Measurements from ENCODE around the gene CACNB2.

CACNB2 gene

DNA sequence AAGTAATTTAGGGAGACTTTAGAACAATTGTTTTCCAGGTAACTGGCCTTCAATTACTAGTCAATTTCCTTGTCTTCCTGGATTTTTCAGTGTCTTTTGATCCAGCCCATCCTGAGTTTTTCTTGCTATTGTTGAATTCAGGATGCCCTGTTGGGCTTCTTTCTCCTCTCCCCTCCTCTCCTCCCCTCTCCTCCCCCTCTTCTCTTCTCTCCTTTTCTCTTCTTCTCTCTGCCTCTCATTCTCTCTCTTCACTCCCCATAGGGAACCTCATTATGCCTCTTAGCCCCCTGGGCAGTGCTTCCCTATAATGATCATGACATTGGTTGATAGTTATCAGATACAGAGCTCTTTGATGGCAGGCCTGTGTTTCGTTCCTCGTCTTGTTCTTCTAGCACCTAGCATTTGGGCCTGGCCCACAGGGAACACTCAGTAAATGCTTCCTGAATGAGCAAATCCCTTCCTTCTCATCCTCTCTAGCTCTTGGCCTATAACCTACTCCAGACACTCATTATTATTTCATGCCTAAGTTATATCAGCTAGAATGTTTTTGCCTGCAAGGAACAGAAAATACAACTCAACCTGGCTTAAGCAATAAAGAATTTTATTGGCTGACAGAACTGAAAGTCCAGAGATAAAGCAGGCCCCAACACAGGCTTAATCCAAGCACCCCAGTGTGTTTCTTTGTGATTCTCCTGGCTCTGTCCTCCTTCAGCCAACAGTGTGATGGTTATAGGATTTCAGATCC, 56.8 kb downstream of the CACNB2 start:
- in situ Hi-C loops (cut with HindIII; ENCODE audit: low sequenced_read_pairs), result no loop called here

DNA sequence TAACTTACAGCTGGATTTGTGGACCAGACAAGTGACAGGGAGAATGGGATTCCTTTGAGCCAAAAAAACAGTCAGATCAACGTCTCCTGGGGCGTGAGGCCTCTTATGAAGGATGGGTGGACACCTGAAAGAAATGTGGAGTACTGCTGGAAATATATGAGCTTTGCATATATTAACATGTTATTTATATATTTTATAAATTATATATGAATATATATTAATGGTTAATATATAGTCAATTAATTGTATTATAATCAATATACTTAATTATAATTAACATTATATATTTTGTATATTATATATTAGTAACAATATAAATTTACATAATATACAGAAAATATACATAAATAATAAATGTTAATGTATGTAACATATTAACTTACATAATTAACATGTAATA, 57.5 kb downstream of the CACNB2 start:
- in situ Hi-C loops (cut with HindIII; ENCODE audit: low sequenced_read_pairs), result no loop called here

DNA sequence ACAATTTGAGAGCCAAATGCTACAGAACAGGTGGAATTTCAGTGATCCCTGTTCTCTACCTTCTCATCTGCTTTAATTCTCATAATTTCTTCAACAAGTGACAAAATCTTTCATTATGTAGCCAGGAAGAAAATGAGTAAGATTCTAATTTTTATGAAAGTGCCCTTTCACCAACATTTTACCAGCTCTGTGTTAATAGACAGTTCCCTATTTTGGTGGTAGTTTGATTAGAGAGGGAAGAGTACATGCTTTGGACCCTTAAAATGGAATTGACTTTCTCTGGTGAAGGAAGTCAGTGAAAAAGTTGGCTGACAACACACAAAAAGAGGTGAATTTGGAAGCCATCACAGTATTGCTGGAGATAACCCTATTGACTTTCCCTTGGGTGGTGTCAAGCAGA, 61.7 kb downstream of the CACNB2 start:
- in situ Hi-C loops (cut with HindIII; ENCODE audit: low sequenced_read_pairs), result loop anchor here (25.0 kb wide), 1 partner anchor 290 kb away; no protein-coding TSS in a partner anchor

DNA sequence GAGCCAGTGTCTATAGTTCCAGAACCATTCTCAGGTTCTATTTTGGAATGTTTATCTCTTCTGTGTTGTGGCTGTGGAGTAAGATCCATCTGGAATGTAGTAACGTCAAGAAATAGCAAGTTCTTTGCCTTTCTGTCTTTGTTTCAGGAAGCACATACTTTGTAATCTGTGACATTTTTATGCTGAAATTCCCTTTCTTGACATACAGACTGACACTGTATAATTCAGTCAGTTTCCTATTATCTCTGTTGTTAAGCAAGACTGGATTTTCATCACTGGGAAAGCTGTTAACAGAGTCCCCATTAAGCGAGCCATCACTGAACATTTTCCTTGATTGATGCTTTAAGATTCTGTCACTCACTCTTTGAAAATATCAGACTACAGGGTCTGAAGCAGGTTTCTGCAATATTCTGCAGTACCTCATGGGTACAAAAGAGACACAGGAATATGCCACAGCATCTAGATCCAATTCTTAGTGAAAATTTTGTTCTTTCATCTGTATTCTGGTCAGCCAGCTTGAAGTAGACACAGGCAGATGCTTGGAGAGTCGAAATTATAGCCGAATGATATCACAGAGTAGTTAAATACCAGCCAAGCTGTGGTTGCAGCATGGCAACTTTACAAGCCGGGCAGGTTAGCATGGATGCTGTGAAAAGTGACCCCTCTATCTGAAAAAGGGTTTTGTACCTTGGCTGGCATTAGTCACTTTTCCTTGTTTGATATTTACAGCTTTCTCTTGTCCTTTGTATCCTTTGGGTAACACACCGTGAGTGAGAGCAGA, 62.6 kb downstream of the CACNB2 start:
- in situ Hi-C loops (cut with HindIII; ENCODE audit: low sequenced_read_pairs), result loop anchor here (25.0 kb wide), 1 partner anchor 291 kb away; no protein-coding TSS in a partner anchor

DNA sequence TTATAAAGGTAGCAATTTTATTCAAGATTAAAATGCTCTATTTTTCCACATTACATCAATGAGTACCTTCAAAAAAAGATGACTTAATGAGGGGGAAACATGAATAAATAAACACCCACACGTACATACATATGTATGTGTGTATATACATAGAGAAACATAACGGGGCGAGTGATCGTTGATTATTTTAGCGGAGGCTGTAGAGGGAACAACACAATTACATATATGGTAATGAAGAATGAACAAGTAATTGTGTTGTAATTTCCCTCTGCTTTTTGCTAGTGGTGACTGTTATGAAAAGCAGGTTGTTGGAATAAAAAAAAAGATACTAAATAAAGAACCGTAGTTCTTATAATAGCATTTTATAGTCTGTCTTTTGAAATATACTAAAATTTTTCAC, 63.2 kb downstream of the CACNB2 start:
- in situ Hi-C loops (cut with HindIII; ENCODE audit: low sequenced_read_pairs), result loop anchor here (25.0 kb wide), 1 partner anchor 291 kb away; no protein-coding TSS in a partner anchor

DNA sequence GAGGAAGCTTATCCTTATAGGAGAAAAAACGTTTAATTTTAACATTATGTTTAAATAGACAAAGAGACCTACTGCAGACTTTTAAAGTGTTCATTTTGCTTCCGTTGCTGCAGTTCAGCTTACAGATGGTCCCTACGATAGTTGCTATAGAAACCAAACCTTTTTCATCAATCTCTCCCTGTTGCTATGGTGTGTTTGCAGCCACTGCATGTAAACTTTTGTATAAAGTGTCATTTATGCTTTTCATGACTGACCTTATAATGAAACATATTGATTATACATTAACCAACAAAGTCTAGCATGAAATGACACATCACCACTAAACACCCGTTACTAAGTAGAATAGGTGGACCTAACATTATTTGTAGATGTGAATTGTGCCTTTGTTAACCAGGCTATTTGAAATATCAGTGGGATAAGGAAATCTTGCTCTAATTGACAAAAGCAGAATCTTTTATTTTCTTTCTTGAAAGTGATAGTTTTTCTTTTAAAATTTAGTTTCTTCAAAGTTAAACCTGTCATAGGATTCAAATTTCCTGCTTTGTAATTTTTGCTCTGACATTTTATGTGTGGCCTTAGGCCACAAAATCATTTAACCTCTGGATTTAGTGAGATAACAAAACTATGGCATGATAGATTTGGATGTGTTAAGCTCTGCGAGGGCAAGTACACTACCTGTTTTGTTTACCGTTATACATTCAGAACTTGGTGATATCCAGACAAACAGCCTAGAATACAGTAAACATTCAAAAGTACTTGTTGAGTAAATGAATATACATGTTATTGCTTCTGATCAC, 64.0 kb downstream of the CACNB2 start:
- in situ Hi-C loops (cut with HindIII; ENCODE audit: low sequenced_read_pairs), result loop anchor here (25.0 kb wide), 1 partner anchor 292 kb away; no protein-coding TSS in a partner anchor

DNA sequence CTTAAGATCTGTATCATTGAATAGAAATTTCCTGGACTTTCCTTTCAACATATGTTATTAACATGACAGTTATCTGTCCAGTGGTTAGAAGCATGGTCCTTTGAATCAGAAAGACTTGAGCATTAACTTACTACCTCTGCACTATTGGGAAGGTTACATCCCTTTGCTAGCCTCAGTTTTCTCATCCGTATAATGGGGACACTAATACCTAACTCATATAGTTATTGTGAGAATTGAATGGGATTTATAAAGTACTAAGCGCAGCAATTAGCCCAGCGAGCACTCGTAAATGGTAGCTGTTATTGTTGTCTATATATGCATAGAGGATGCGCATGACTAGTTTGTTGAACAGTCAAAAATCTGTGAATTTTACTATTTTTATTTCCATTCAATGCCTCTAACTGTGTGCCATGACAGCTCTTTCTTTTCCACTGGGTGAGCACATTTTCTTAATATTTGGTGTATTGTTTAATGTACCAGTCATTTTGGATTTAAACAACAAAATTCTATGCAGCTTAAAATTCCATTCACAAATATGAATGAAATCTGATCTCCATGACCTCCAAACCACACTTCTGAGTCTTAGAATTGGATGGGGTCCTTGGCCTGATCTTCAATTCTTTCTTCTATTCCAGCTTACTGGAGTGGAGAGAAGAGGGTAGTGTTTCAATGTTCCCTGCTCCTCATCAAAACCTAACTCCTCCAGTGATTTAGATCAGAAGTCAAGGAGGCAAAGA, 65.0 kb downstream of the CACNB2 start:
- in situ Hi-C loops (cut with HindIII; ENCODE audit: low sequenced_read_pairs), result loop anchor here (25.0 kb wide), 1 partner anchor 293 kb away; no protein-coding TSS in a partner anchor

DNA sequence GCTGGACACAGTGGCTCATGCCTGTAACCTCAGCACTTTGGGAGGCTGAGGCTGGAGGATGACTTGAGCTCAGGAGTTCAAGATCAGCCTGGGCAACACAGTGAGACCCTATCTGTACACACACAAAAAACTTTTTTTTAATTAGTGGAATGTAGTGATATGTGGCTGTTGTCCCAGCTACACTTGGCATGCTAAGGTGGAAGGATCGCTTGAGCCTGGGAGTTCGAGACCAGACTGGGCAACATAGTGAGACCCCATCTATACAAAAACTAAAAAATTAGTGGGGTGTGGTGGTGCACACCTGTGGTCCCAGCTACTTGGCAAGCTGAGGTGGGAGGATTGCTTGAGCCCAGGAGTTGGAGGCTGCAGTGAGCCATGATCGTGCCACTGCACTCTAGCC, 68.0 kb downstream of the CACNB2 start:
- in situ Hi-C loops (cut with HindIII; ENCODE audit: low sequenced_read_pairs), result loop anchor here (25.0 kb wide), 1 partner anchor 296 kb away; no protein-coding TSS in a partner anchor

DNA sequence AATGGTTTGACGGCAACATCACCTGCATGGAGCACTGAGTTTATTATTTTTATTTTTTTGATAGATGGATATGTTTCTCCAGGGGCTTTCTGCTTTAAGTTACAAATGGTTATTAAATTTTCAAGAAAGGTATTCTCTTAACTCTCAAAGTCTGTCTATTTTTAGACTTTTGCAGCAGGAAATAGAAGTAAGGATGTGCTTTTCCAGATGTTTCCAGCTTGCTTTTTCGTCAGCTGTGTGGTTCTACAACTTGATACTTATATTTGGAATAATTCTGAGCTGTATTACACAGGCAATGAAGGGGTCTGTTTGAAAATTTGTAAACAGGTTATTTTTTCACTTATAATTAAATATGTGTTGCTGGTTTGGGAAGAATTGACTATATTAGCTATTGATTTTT, 69.0 kb downstream of the CACNB2 start:
- in situ Hi-C loops (cut with HindIII; ENCODE audit: low sequenced_read_pairs), result loop anchor here (25.0 kb wide), 1 partner anchor 297 kb away; no protein-coding TSS in a partner anchor

DNA sequence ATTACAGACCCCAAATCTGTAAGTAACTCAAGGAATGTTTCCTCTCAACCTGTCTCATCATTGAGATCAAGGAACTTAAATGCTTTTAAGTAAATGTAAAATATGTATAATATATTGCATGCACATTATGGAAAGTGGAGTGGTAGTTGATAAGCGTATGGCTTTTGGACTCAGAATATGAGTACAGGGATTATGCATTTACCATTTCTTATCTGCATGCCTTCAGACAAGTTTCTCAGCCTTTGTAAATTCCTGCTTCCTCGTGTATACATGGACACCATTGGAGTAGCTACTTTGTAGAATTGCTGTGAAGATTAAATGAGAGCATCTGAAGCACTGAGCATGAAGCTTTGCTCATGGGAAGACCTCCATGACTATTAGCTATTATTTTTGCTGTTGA, 70.5 kb downstream of the CACNB2 start:
- in situ Hi-C loops (cut with HindIII; ENCODE audit: low sequenced_read_pairs), result loop anchor here (25.0 kb wide), 1 partner anchor 298 kb away; no protein-coding TSS in a partner anchor

DNA sequence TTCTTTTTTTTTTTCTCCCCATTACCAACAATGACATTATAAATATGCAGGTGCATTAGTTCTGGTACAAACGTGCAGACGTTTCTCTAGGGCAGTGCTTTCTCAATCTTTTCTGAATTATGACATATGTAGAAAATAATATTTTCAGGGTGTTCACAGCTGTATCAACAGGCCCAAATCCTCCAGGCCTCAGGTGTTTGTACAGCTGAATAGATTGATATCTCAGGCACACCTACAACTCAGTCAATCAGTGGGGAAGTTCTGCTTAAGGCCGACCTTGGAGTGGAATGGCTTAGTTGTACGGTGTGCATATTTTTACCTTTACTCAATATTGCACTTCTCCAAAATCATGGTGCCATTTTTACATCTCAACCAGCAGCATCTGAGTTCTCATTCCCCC, 71.6 kb downstream of the CACNB2 start:
- in situ Hi-C loops (cut with HindIII; ENCODE audit: low sequenced_read_pairs), result loop anchor here (25.0 kb wide), 1 partner anchor 300 kb away; no protein-coding TSS in a partner anchor

DNA sequence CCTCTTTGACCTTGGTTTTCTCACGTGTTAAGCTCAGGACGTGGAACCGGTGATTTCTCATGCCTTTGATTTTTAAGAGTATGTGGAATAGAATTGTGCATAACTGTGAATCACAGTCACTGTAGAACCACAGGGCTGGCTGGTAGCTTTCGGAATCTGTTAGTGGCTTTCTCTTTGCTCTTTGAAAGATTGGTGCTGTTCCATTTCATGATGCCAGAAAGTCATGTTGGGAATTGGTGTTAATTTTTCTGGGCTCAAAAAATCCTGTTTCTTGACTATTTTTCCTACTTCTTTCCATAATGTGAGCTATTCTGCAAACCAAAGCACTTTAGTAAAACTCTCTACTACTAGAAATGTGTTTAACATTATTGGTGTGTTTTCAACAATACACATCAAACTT, 73.0 kb downstream of the CACNB2 start:
- in situ Hi-C loops (cut with HindIII; ENCODE audit: low sequenced_read_pairs), result loop anchor here (25.0 kb wide), 1 partner anchor 301 kb away; no protein-coding TSS in a partner anchor

DNA sequence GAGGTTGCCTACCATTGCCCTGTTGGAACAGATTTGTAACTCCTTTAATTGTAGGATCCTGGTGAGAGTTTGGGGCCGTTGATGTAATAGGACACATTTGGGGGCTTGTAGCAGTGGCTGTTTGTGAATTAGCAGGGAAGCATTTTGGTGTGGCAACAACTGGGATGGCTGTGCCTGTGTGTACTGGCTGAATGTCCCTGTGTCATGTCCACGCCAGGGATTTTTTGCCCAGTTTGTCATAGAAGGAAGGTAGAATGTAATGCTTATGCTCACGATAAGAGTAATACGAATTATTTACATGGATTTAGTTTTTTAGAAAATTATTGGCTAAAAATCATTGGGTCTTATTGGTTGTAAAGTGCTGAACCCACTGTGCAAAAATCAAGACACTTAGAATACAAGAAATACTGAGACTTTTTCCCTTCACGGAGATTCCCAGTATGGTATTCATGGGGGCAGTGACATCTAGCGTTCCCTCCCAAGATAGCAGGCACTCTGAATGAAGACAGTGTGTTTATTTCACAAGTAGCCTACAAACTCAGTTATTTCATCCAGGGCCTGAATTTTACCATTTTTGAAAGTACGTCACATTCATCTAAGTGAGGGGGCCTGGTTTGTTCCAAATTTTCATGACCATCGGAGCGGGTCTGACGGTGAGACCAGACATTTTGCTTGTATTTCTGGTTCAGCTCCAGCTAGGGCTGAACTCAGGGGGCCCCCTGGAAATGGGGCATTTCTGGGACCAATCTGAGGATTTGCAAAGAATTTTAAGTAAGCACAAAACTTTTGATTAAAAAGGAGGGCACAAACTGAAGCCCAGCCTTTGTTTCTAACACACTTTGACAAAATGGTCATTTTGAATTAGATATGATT, 74.7 kb downstream of the CACNB2 start:
- in situ Hi-C loops (cut with HindIII; ENCODE audit: low sequenced_read_pairs), result loop anchor here (5.0 to 25.0 kb wide), 2 partner anchors 303 to 368 kb away; no protein-coding TSS in a partner anchor

DNA sequence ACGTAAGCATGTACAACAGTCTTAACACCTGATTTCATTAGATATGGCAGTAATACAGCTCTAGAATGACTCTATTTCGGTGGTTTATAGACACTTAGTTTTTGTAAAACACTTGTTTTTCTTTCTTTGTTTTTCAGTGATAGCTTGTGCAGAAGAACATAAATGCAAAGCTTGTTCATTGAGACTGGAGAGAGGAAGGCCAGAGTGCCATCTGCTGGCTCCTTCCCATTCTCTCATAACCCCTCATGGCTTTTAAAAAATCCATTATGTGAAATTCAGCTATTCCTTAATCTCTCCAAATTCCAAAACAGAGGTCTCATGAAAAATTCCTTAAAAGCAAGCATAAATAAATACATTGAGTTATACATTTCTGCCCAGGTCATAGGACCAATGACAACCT, 76.3 kb downstream of the CACNB2 start:
- in situ Hi-C loops (cut with HindIII; ENCODE audit: low sequenced_read_pairs), result loop anchor here (5.0 to 25.0 kb wide), 2 partner anchors 304 to 369 kb away; no protein-coding TSS in a partner anchor

DNA sequence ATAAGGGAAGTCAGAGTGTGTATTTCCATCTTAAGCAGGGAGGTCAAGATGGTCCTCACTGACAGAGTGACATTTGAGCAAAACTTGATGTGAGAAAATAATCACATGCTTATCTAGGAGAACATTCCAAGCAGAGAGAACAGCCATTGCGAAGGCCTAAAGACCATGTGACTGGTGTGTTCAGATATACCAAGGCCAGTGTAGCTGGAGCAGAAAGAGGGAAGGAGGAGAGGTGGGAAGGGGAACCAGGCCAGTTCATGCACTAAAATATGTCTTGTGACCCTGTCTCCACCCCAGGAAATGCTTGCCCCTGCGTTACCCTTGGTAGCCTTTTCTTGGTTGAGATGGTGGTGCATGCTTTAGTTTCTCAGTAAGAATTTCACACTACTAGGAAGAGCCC, 77.4 kb downstream of the CACNB2 start:
- in situ Hi-C loops (cut with HindIII; ENCODE audit: low sequenced_read_pairs), result loop anchor here (5.0 to 25.0 kb wide), 2 partner anchors 305 to 370 kb away; no protein-coding TSS in a partner anchor

DNA sequence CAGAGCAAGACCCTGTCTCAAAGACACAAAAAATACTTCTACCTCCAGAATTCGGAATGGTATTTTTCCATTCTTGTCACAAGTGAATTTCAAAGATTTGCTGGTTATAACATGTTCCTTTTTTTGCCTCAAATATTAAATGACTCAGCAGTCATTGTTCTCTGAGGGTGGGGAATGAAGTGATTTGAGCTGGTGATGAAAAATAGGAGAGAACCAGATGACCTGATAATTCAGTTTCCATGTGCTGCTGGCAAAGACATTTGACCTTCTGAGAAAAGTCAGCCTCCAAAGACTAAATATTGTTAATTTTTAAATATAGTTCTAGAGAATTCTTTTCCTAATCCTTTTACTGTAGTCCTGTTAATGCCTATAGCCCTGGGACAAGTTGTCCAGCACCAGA, 78.9 kb downstream of the CACNB2 start:
- in situ Hi-C loops (cut with HindIII; ENCODE audit: low sequenced_read_pairs), result loop anchor here (5.0 to 25.0 kb wide), 2 partner anchors 307 to 372 kb away; no protein-coding TSS in a partner anchor

DNA sequence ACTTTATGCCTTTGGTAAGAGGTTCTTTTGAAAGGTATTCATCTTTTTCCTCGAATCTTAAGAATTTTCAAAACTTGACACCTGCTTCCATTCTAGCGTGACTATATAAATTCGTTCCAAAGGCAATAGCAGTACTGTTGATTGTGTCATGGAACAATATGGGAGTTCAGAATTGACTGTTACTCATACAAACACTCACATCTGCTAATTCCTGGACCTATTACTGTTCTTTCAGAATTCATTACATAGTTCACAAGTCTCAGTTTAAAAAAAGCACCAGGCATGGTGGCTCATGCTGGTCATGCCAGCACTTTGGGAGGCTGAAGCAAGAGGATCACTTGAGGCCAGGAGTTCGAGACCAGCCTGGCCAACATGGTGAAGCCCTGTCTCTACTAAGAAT, 80.9 kb downstream of the CACNB2 start:
- in situ Hi-C loops (cut with HindIII; ENCODE audit: low sequenced_read_pairs), result loop anchor here (25.0 kb wide), 1 partner anchor 309 kb away; no protein-coding TSS in a partner anchor

DNA sequence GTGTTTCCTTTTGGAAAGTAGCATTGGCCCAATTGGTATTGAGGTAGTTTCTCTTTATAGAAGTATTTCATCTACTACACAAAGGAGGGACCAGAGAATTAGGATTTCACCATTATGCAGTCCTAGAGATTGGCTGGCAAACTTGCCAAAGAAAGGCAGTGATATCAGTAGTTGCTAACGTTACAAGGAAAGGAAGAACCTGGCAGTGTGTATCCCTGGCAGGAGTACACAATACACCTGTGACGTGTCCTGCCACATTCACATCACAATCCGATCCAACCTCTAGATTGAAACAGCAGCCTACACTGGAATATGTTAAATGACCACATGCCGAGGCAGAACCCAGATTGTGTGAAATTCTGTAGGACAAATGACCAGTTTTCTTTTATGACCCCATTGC, 81.7 kb downstream of the CACNB2 start:
- in situ Hi-C loops (cut with HindIII; ENCODE audit: low sequenced_read_pairs), result loop anchor here (25.0 kb wide), 1 partner anchor 310 kb away; no protein-coding TSS in a partner anchor

DNA sequence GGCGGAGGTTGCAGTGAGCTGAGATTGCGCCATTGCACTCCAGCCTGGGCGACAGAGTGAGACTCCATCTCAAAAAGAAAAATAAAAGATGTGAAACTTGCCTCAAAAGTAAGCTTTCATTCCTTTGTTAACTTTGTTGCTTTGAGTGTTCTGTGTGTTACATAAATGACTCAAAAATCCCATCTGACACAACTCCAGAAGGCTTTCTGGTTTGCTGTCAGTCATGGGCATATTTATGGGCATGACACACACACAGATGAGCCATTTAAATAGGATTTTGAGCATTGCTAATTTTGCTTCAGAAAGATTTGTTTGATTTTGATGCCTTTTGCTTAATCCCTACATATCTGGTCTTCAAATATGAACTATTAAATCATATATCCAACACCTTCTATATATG, 82.6 kb downstream of the CACNB2 start:
- in situ Hi-C loops (cut with HindIII; ENCODE audit: low sequenced_read_pairs), result loop anchor here (25.0 kb wide), 1 partner anchor 311 kb away; no protein-coding TSS in a partner anchor

All from endothelial cell of hepatic sinusoid (primary cell).